NB4 (cell line): ENCODE data around the gene NSG1.

ENCODE experiments used
- CTCF ChIP-seq: IDR thresholded peaks from one replicate; pipeline ENCODE4 v1.5.1; 2012; ENCODE audit warnings: low read depth, low read length
- MAX ChIP-seq: IDR thresholded peaks from 2 replicates; pipeline ENCODE4 v1.6.1; 2011; ENCODE audit warnings: low read depth, low read length
- POLR2A ChIP-seq: IDR thresholded peaks from 2 replicates; pipeline ENCODE4 v1.6.1; 2011; ENCODE audit warnings: mild to moderate bottlenecking; ENCODE audit not compliant: insufficient read length; ENCODE audit errors: extremely low read depth

- TF ChIP-seq CTCF: no peak
- TF ChIP-seq POLR2A: no peak
- TF ChIP-seq MAX: no peak
Observed at GRCh38 chr4:4376074-4376473, 10.8 kb upstream of the NSG1 start.
